Stimulated activated CD4-positive, alpha-beta T cell treated with anti-CD3 and anti-CD28 coated beads, Interleukin-1b, Interleukin-23, amount 100 ng/mL, for 4 hours (primary cell): ENCODE data around the gene FSD2.
"Not testable (repeated sequence)": the region's sequence is repeated elsewhere in the genome, so short reads cannot be mapped to it uniquely, and the experiment has no call there.

Source experiments
- DNase-seq, 2 donors: peaks; one replicate each; pipeline ENCODE4 v3.0.0-alpha.2; 2020; ENCODE audit warnings: low read depth in 2 of 2

The FSD2 gene

GRCh38 chr15:82737975-82738374, 67.9 kb downstream of the FSD2 start:
- no peak for DNase-seq

DNA sequence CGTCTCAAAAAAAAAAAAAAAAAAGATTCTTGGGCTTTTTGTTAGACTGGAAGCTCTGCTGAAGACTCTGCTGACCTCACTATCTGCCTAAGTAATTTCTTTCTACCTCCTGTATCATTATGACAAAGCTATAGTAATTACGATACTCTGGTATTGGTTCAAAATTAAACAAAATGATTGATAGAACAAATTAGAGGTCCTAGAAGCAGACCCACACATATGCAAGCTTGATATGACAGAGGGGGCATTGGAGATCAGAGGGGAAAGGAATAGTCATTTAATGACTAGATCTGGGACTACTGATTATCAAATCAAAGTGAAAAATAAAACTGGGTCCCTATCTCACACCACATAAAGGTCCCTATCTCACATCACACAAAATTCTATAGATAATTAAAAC, 74.3 kb downstream of the FSD2 start:
- DNase-seq, result no peak

GRCh38 chr15:82730022-82730530, 75.8 kb downstream of the FSD2 start:
- DNase-seq, result no peak

DNA sequence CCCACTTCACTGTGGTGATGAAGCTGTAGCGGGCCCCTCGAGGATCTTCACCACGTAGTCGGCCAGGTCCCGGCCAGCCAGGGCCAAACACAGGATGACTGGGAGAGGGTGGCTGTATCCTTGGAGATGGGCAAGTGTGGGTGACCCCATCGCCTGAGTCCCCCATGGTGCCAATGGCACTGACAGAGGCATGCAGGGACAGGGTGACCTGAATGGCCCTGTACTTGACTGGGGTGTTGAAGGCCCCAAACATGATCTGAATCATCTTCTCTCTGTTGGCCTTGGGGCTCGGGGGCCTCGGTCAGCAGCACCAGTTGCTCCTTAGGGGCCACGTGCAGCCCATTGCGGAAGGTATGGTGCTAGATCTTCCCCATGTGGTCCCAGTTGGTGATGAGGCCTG, 79.1 kb downstream of the FSD2 start:
- no peak for DNase-seq

DNA sequence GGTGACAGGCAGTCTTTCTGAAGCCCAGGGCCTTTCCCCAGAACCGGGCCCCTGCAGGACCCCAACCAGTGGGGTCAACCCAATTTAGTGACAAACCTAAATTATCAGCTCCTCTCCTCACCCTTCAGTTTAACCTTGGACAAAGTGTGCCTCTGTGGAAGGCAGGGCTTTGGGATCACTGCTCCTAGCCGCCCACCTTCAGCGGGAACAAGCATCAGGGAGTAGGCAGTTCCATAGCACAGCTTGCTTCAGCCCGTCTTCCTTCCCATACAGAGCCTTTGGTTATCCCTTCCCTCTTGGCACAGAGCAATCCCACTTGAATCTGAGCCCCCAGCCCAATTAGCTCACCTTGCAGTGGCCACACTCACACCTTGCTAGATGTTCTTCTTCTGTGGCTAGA, 90.9 kb downstream of the FSD2 start:
- DNase-seq, result no peak

DNA sequence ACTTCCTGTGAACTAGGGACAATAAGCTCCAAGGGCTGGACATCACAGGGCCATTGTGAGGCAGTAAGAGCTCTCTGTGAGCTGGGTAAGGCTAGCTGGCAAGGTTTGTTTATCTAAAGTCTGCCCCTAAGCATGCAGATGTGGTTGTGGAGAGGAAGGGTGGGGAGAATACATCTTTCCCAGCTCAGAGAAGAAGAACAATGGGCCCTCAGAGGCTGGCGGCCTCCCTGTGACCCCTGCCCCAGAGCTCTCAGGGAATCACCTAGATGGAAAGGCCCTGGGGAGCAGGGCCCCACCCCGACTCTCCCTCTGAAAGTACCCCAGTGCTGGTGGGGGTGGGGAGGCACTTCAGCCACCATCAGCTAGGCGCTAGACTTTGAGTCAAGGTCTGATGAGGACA, 91.9 kb downstream of the FSD2 start:
- no peak for DNase-seq

GRCh38 chr15:82712036-82712435, 93.8 kb downstream of the FSD2 start:
- DNase-seq, result no peak

GRCh38 chr15:82710926-82711490, 94.9 kb downstream of the FSD2 start:
- DNase-seq, result no peak

DNA sequence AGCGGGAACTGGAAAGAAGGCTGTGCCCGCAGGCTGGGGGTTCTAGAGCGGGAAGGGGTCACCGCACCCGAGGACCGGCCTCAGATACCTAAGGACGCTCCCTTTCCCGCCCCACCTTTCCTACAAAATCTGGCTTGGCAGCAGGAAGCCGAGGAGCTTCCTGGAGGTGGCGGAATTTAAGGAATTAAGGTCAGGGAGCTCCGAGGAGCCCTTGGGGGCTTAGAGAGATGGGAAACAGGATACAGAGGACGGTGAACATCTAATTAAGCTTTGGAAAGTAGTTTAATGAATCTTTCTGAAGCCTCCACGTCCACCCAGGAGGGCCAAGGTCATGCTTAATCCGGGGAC, 95.7 kb downstream of the FSD2 start:
- no peak for DNase-seq

GRCh38 chr15:82709421-82710207, 96.3 kb downstream of the FSD2 start, which contains the start of gene AP3B2:
Gene AP3B2, minus strand, starts transcription at chr15:82709875. Its CDS starts 169 bp downstream, at chr15:82709706.
- peak; percentile 44 to 66 for DNase-seq

DNA sequence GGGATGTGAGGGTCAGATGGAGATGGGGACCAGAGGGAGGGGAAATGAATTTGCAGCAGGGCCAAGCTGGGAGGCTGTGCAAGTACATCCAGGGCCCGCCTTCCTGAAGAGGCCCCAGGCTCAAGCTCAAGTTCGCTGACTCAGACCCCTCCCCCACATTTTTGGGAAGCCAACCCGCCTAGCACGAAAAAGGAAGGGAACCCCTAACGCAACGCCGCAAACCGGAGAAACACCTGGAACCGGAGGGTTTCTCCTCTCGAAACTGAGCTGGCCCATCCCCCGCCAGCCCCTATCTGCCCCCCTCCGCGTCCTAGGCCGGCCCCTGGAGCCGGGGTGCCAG, 96.8 kb downstream of the FSD2 start:
- peak in 1 of 2 donors; percentile 2 for DNase-seq

DNA sequence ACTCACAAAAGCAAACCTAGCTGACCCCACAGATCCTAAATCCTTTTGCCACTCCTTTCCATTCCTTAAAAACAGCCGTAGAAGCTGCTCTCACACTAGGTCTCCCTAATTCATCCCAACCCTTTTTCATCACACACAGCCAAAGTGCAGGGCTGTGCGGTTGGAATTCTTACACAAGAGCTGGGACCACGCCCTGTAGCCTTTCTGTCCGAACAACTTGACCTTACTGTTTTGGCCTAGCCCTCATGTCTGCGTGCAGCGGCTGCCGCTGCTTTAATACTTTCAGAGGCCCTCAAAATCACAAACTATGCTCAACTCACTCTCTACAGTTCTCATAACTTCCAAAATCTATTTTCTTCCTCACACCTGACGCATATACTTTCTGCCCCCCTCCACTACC, 100.0 kb downstream of the FSD2 start:
- not testable (repeated sequence) for DNase-seq
